ENCODE results near the gene LIN28A.

The LIN28A gene

GRCh38 chr1:26440259-26440658 is 29.6 kb downstream of the LIN28A start:
- no peak overlapping the region for H4K91ac ChIP-seq (ENCODE audit: low read depth, low read length, poor library complexity)
- H3K4me3 ChIP-seq (ENCODE audit: low read length in 2 of 2), result no peak overlapping the region
- H2BK120ac ChIP-seq (ENCODE audit: low read depth, low read length), result no peak overlapping the region
- no peak overlapping the region for H2BK12ac ChIP-seq (ENCODE audit: low read length)
- H3K23ac ChIP-seq (ENCODE audit: low read depth, low read length, poor library complexity), result no peak overlapping the region
- H3K18ac ChIP-seq (ENCODE audit: low read length), result no peak overlapping the region
- no peak overlapping the region for H3K4ac ChIP-seq (ENCODE audit: low read length)
- H3K14ac ChIP-seq (ENCODE audit: low read length), result no peak overlapping the region
- H3K9me3 ChIP-seq (replicated peaks in 1 of 2; ENCODE audit: control insufficient read depth in 2 of 2, insufficient read depth in 1 of 2, low read depth in 1 of 2, low read length in 2 of 2), result peaks cover 0 to 1% of the 10 kb centered on the region in 2 donors
- H2AK5ac ChIP-seq (ENCODE audit: low read depth, low read length), result no peak overlapping the region
- H4K8ac ChIP-seq (ENCODE audit: low read depth, low read length), result no peak overlapping the region
- no peaks in the 10 kb centered on the region for H3K27me3 ChIP-seq (ENCODE audit: control insufficient read depth in 3 of 3, insufficient read depth in 3 of 3, low read depth in 1 of 3, low read length in 3 of 3)
- no peak overlapping the region for H3K9ac ChIP-seq (ENCODE audit: low read depth, low read length, poor library complexity)
- no peak overlapping the region for H2BK15ac ChIP-seq (ENCODE audit: low read length)
- no peak overlapping the region for H2BK5ac ChIP-seq (ENCODE audit: low read length)
- no peak overlapping the region for H3K27ac ChIP-seq (replicated peaks; ENCODE audit: low read length)
- H3K79me1 ChIP-seq (ENCODE audit: low read depth, low read length), result no peaks in the 10 kb centered on the region
- WGBS, 2 donors (ENCODE audit: extremely low coverage in 2 of 2, insufficient read length in 2 of 2, insufficient replicate concordance in 1 of 2), result no CpG with 5 or more reads among the region's 2 CpGs
- H3K4me1 ChIP-seq (ENCODE audit: control insufficient read depth in 2 of 2, insufficient read depth in 1 of 2, low read depth in 1 of 2, low read length in 2 of 2), result no peaks in the 10 kb centered on the region
- H2AFZ ChIP-seq (ENCODE audit: low read length), result no peak overlapping the region
- DNase-seq (ENCODE audit: low spot score), result no peak
- H3K4me2 ChIP-seq (ENCODE audit: insufficient read depth, low read length, poor library complexity, severe bottlenecking), result no peak overlapping the region
- peaks cover 40 to 82% of the 10 kb centered on the region in 2 donors for H3K36me3 ChIP-seq (replicated peaks in 1 of 2; ENCODE audit: control insufficient read depth in 2 of 2, insufficient read depth in 2 of 2, low read length in 2 of 2)

DNA sequence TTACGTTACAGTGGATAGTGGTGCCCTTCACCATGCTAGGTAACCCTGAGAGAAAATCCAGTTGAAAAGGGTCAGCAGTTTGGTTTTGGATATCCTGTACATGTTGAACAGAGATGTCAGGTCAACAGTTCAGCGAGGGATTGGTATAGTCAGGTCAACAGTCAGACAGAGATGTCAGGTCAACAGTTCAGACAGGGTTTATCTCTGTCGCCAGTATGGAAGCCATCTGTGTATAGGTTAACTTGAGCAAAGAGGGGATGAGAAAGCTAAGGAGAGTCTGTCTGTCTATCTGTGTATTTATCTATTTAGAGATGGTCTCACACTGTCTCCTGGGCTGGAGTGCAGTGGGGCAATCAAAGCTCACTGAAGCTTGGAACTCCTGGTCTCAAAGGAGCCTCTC is 39.3 kb downstream of the LIN28A start:
- whole genome bisulfite sequencing, 2 donors (ENCODE audit: extremely low coverage in 2 of 2, insufficient read length in 2 of 2, insufficient replicate concordance in 1 of 2), result no CpG with 5 or more reads among the region's 3 CpGs
- Histone ChIP-seq H3K4me3 (ENCODE audit: low read length in 2 of 2) (no peak overlapping the region), H3K9ac (ENCODE audit: low read depth, low read length, poor library complexity) (no peak overlapping the region), H4K91ac (ENCODE audit: low read depth, low read length, poor library complexity) (no peak overlapping the region), H2BK15ac (ENCODE audit: low read length) (no peak overlapping the region), H2BK120ac (ENCODE audit: low read depth, low read length) (no peak overlapping the region), H3K14ac (ENCODE audit: low read length) (no peak overlapping the region), H2BK5ac (ENCODE audit: low read length) (no peak overlapping the region), H3K9me3 (replicated peaks in 1 of 2; ENCODE audit: control insufficient read depth in 2 of 2, insufficient read depth in 1 of 2, low read depth in 1 of 2, low read length in 2 of 2) (peaks cover 0 to 1% of the 10 kb centered on the region in 2 donors), H3K36me3 (replicated peaks in 1 of 2; ENCODE audit: control insufficient read depth in 2 of 2, insufficient read depth in 2 of 2, low read length in 2 of 2) (peaks cover 26 to 84% of the 10 kb centered on the region in 2 donors), H3K23ac (ENCODE audit: low read depth, low read length, poor library complexity) (no peak overlapping the region), H2AK5ac (ENCODE audit: low read depth, low read length) (no peak overlapping the region), H4K8ac (ENCODE audit: low read depth, low read length) (no peak overlapping the region), H3K27me3 (ENCODE audit: control insufficient read depth in 3 of 3, insufficient read depth in 3 of 3, low read depth in 1 of 3, low read length in 3 of 3) (no peaks in the 10 kb centered on the region), H3K18ac (ENCODE audit: low read length) (no peak overlapping the region), H2BK12ac (ENCODE audit: low read length) (no peak overlapping the region), H3K4ac (ENCODE audit: low read length) (no peak overlapping the region), H3K27ac (replicated peaks; ENCODE audit: low read length) (no peak overlapping the region), H3K79me1 (ENCODE audit: low read depth, low read length) (peaks cover 2% of the 10 kb centered on the region), H2AFZ (ENCODE audit: low read length) (no peak overlapping the region), H3K4me1 (ENCODE audit: control insufficient read depth in 2 of 2, insufficient read depth in 1 of 2, low read depth in 1 of 2, low read length in 2 of 2) (no peaks in the 10 kb centered on the region), H3K4me2 (ENCODE audit: insufficient read depth, low read length, poor library complexity, severe bottlenecking) (no peak overlapping the region)
- DNase-seq (ENCODE audit: low spot score), result no peak

- Histone ChIP-seq H2AK5ac (ENCODE audit: low read depth, low read length) (no peak overlapping the region), H3K9me3 (replicated peaks in 1 of 2; ENCODE audit: control insufficient read depth in 2 of 2, insufficient read depth in 1 of 2, low read depth in 1 of 2, low read length in 2 of 2) (peaks cover 0 to 1% of the 10 kb centered on the region in 2 donors), H3K4me2 (ENCODE audit: insufficient read depth, low read length, poor library complexity, severe bottlenecking) (no peak overlapping the region), H2BK120ac (ENCODE audit: low read depth, low read length) (no peak overlapping the region), H2AFZ (ENCODE audit: low read length) (no peak overlapping the region), H3K4me3 (ENCODE audit: low read length in 2 of 2) (no peak overlapping the region), H3K9ac (ENCODE audit: low read depth, low read length, poor library complexity) (no peak overlapping the region), H3K79me1 (ENCODE audit: low read depth, low read length) (peaks cover 2% of the 10 kb centered on the region), H4K91ac (ENCODE audit: low read depth, low read length, poor library complexity) (no peak overlapping the region), H3K27me3 (ENCODE audit: control insufficient read depth in 3 of 3, insufficient read depth in 3 of 3, low read depth in 1 of 3, low read length in 3 of 3) (no peaks in the 10 kb centered on the region), H3K14ac (ENCODE audit: low read length) (no peak overlapping the region), H3K23ac (ENCODE audit: low read depth, low read length, poor library complexity) (no peak overlapping the region), H2BK15ac (ENCODE audit: low read length) (no peak overlapping the region), H3K4me1 (ENCODE audit: control insufficient read depth in 2 of 2, insufficient read depth in 1 of 2, low read depth in 1 of 2, low read length in 2 of 2) (no peaks in the 10 kb centered on the region), H3K4ac (ENCODE audit: low read length) (no peak overlapping the region), H2BK5ac (ENCODE audit: low read length) (no peak overlapping the region), H3K18ac (ENCODE audit: low read length) (no peak overlapping the region), H2BK12ac (ENCODE audit: low read length) (no peak overlapping the region), H4K8ac (ENCODE audit: low read depth, low read length) (no peak overlapping the region), H3K36me3 (replicated peaks in 1 of 2; ENCODE audit: control insufficient read depth in 2 of 2, insufficient read depth in 2 of 2, low read length in 2 of 2) (peaks cover 23 to 84% of the 10 kb centered on the region in 2 donors), H3K27ac (replicated peaks; ENCODE audit: low read length) (no peak overlapping the region)
- DNase-seq (ENCODE audit: low spot score), result no peak
- no CpG with 5 or more reads among the region's 3 CpGs for WGBS, 2 donors (ENCODE audit: extremely low coverage in 2 of 2, insufficient read length in 2 of 2, insufficient replicate concordance in 1 of 2)
Observed at GRCh38 chr1:26450908-26451307, 40.3 kb downstream of the LIN28A start.

- peaks cover 16 to 82% of the 10 kb centered on the region in 2 donors for H3K36me3 ChIP-seq (replicated peaks in 1 of 2; ENCODE audit: control insufficient read depth in 2 of 2, insufficient read depth in 2 of 2, low read length in 2 of 2)
- H3K79me1 ChIP-seq (ENCODE audit: low read depth, low read length), result peaks cover 2% of the 10 kb centered on the region
- H2BK15ac ChIP-seq (ENCODE audit: low read length), result no peak overlapping the region
Observed at GRCh38 chr1:26452459-26453183, 42.0 kb downstream of the LIN28A start.

More at GRCh38 chr1:26452459-26453183, 42.0 kb downstream of the LIN28A start:
- Histone ChIP-seq H3K4me3 (ENCODE audit: low read length in 2 of 2) (no peak overlapping the region), H3K4me2 (ENCODE audit: insufficient read depth, low read length, poor library complexity, severe bottlenecking) (no peak overlapping the region), H2AK5ac (ENCODE audit: low read depth, low read length) (no peak overlapping the region), H2BK120ac (ENCODE audit: low read depth, low read length) (no peak overlapping the region), H4K91ac (ENCODE audit: low read depth, low read length, poor library complexity) (no peak overlapping the region), H3K18ac (ENCODE audit: low read length) (no peak overlapping the region), H3K4ac (ENCODE audit: low read length) (no peak overlapping the region), H3K23ac (ENCODE audit: low read depth, low read length, poor library complexity) (no peak overlapping the region), H3K27me3 (ENCODE audit: control insufficient read depth in 3 of 3, insufficient read depth in 3 of 3, low read depth in 1 of 3, low read length in 3 of 3) (no peaks in the 10 kb centered on the region), H2BK12ac (ENCODE audit: low read length) (no peak overlapping the region), H2AFZ (ENCODE audit: low read length) (no peak overlapping the region), H2BK5ac (ENCODE audit: low read length) (no peak overlapping the region), H3K9me3 (replicated peaks in 1 of 2; ENCODE audit: control insufficient read depth in 2 of 2, insufficient read depth in 1 of 2, low read depth in 1 of 2, low read length in 2 of 2) (peaks cover 0 to 1% of the 10 kb centered on the region in 2 donors), H3K4me1 (ENCODE audit: control insufficient read depth in 2 of 2, insufficient read depth in 1 of 2, low read depth in 1 of 2, low read length in 2 of 2) (no peaks in the 10 kb centered on the region), H4K8ac (ENCODE audit: low read depth, low read length) (no peak overlapping the region), H3K27ac (replicated peaks; ENCODE audit: low read length) (no peak overlapping the region), H3K14ac (ENCODE audit: low read length) (no peak overlapping the region), H3K9ac (ENCODE audit: low read depth, low read length, poor library complexity) (no peak overlapping the region)
- no peak for DNase-seq (ENCODE audit: low spot score)
- no CpG with 5 or more reads among the region's 5 CpGs for WGBS, 2 donors (ENCODE audit: extremely low coverage in 2 of 2, insufficient read length in 2 of 2, insufficient replicate concordance in 1 of 2)

Measured in neuronal stem cell (in vitro differentiated cells).